SH-SY5Y (cell line): ENCODE results near the gene ADAMTSL1.

Experiments
- GATA2 ChIP-seq: IDR thresholded peaks from 2 replicates; pipeline ENCODE4 v1.6.1; 2011; ENCODE audit warnings: mild to moderate bottlenecking, low read depth, low read length
- GATA3 ChIP-seq: IDR thresholded peaks from 2 replicates; pipeline ENCODE4 v1.6.1; 2011; ENCODE audit warnings: low read depth, mild to moderate bottlenecking, low read length, moderate library complexity

DNA sequence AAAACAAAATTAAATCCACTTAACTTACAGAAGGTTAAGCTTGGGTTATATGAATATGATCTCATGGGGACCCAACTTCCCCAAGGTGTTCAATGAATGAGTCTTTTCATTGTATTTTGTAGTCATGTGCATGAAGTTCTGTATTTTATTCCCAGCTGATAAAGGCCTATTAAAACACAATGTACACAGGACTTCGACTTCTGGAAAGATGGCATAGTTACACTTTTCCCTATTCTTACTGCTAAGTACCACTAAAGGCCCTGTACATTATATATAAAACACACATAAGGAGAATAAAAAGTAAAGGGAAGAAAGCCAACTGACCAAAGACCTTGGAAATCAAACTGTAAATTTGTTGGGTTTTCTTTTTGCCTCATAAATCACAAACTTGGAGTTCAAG lies 336.6 kb downstream of the ADAMTSL1 start:
- TF ChIP-seq GATA2 (no peak), GATA3 (no peak)
